K562 (cell line): ENCODE data around the gene CMTR2. TPM values are rescaled to one million over a fixed set of nuclear protein-coding genes. Genes with fewer than 3 reads are reported as not detected.

Source experiments
- ATAC-seq: fragments of 200-7000 bp; cut with Tn5 transposase; 3 replicates; pipeline ENCODE4 v1.9.1; 2020; ENCODE audit warnings: moderate library complexity
- BruUV-seq: library from RNA; stranded (reverse); fragments of 400-500 nt; replicated peaks from 2 replicates; lab custom pipeline; 2021; lab: Mats Ljungman, UMichigan
- CTCF ChIA-PET: fragments of 300-600 bp; formaldehyde crosslinking; extraction: SDS; loops from one replicate; lab custom pipeline; 2021; ENCODE audit warnings: low intra/inter-chr PET ratio; lab: Yijun Ruan, JAX
- POLR2A ChIA-PET: fragments of 300-600, 350-650 bp; sonication (Branson Sonifier 250); formaldehyde crosslinking; extraction: SDS; loops from one replicate; lab custom pipeline; 2021; ENCODE audit warnings: antibody characterized with exemption, inconsistent platforms; lab: Yijun Ruan, JAX
- DNase-seq, 4 experiments: peaks; one replicate each; pipeline versions ENCODE4 v3.0.0 to v3.0.0-alpha.2; 2011 to 2018; ENCODE audit warnings: low spot score in 3 of 4, mixed read lengths in 3 of 4; ENCODE audit errors: extremely low read depth in 1 of 4
- FAIRE-seq: peaks from 2 replicates; lab custom pipeline; 2011; peaks lifted over from hg19 to GRCh38; lab: Jason Lieb, UNC
- H2AFZ ChIP-seq: 2 replicates; pipeline ENCODE4 v1.6.0; 2011; ENCODE audit warnings: low read depth, low read length, control low read depth, inconsistent platforms
- H3K27ac ChIP-seq: fragments of 200-600 bp; 3 replicates; pipeline ENCODE4 v1.8.0; 2011; ENCODE audit warnings: low read depth, mild to moderate bottlenecking, control low read depth, inconsistent platforms, low read length, moderate library complexity, mixed read lengths; ENCODE audit errors: extremely low read depth
- H3K27me3 ChIP-seq, 2 experiments: fragments of 300-600 bp in 1 of 2; 2 replicates in 1 of 2; 3 replicates in 1 of 2; pipeline versions ENCODE4 v1.6.0 to v1.8.0; 2011; ENCODE audit warnings: inconsistent platforms in 2 of 2, low read length in 2 of 2, mild to moderate bottlenecking in 1 of 2, mixed read lengths in 1 of 2, moderate library complexity in 1 of 2; ENCODE audit not compliant: control insufficient read depth in 2 of 2, insufficient read depth in 2 of 2
- H3K36me3 ChIP-seq: fragments of 300-600 bp; 3 replicates; pipeline ENCODE4 v1.8.0; 2011; ENCODE audit warnings: mild to moderate bottlenecking, low read length, inconsistent platforms; ENCODE audit not compliant: control insufficient read depth, insufficient read depth
- H3K4me1 ChIP-seq, 2 experiments: fragments of 200-600 bp in 1 of 2; replicated peaks in 1 of 2; 2 replicates in 1 of 2; 3 replicates in 1 of 2; pipeline versions ENCODE4 v1.5.1 to v1.8.0; 2011; ENCODE audit warnings: inconsistent platforms in 2 of 2, low read length in 2 of 2, mild to moderate bottlenecking in 1 of 2, mixed read lengths in 1 of 2, moderate library complexity in 1 of 2; ENCODE audit not compliant: control insufficient read depth in 2 of 2, insufficient read depth in 2 of 2
- H3K4me2 ChIP-seq: 2 replicates; pipeline ENCODE4 v1.6.1; 2011; ENCODE audit warnings: low read length, control low read depth, inconsistent platforms, mixed read lengths; ENCODE audit not compliant: insufficient read depth
- H3K4me3 ChIP-seq: fragments of 200-600 bp; sonication (generic), shearing (Covaris generic); 2 replicates; pipeline ENCODE4 v1.5.1; 2016; ENCODE audit warnings: control low read depth, inconsistent platforms
- H3K79me2 ChIP-seq: fragments of 200-600 bp; 3 replicates; pipeline ENCODE4 v1.8.0; 2011; ENCODE audit warnings: low read length, inconsistent platforms; ENCODE audit not compliant: control insufficient read depth, insufficient read depth
- H3K9ac ChIP-seq, 2 experiments: 2 replicates each; pipeline versions ENCODE4 v1.6.0 to v1.6.1; 2011; ENCODE audit warnings: low read depth in 2 of 2, low read length in 2 of 2, control low read depth in 1 of 2, inconsistent platforms in 1 of 2, mild to moderate bottlenecking in 1 of 2, mixed read lengths in 1 of 2; ENCODE audit not compliant: insufficient read depth in 1 of 2
- H3K9me1 ChIP-seq: one replicate; pipeline ENCODE4 v1.6.0; 2011; ENCODE audit warnings: inconsistent platforms, mild to moderate bottlenecking, low read length, moderate library complexity; ENCODE audit not compliant: control insufficient read depth, insufficient read depth
- H3K9me3 ChIP-seq: replicated peaks from 2 replicates; pipeline ENCODE4 v1.5.1; 2011; ENCODE audit warnings: low read depth, low read length, inconsistent platforms; ENCODE audit not compliant: control insufficient read depth, insufficient read depth
- H4K20me1 ChIP-seq: replicated peaks from 2 replicates; pipeline ENCODE4 v1.6.1; 2011; ENCODE audit warnings: low read length, inconsistent platforms, mixed read lengths; ENCODE audit not compliant: control insufficient read depth, insufficient read depth
- HDAC6 ChIP-seq: IDR thresholded peaks from 2 replicates; pipeline ENCODE4 v1.6.1; 2012; ENCODE audit warnings: low read depth, mild to moderate bottlenecking, control low read depth, inconsistent platforms, low read length, moderate library complexity
- RBM34 ChIP-seq: fragments of 200-400 bp; formaldehyde crosslinking; IDR thresholded peaks from 2 replicates; pipeline ENCODE4 v1.6.1; 2018; ENCODE audit warnings: low read length, borderline replicate concordance; ENCODE audit not compliant: insufficient read depth
- XRCC3 ChIP-seq: fragments of 450-650 bp; IDR thresholded peaks from 2 replicates; pipeline ENCODE4 v1.6.1; 2017; ENCODE audit warnings: mild to moderate bottlenecking, moderate library complexity
- WGBS: fragments of 100-300 bp; shearing (Covaris generic); methylation state at CpG from one replicate; pipeline ENCODE4 v1.1.6; 2016; ENCODE audit warnings: low coverage, mixed read lengths; ENCODE audit not compliant: insufficient coverage; ENCODE audit errors: missing lambda C conversion rate; 5-methylcytosine and 5-hydroxymethylcytosine counted together
- in situ Hi-C: fragments of 300-500 bp; cut with MboI; formaldehyde crosslinking; loops from 4 replicates; pipeline ENCODE4 v1.15.0; 2018; ENCODE audit warnings: inconsistent platforms, mixed read lengths
- intact Hi-C: fragments of 100-400 bp; cut with micrococcal nuclease; formaldehyde crosslinking; loops from 2 replicates; pipeline ENCODE4 v1.14.2; 2022
- polyA plus RNA-seq, 8 experiments: library from polyadenylated mRNA; depleted of rRNA in 4 of 8; stranded (reverse) in 5 of 8; unstranded in 3 of 8; fragments of >200 nt; fragmentation: Nextera tagmentation in 2 of 8; fragmentation: Illumina TruSeq in 1 of 8; extraction: Ambion mirVana in 2 of 8; extraction: Trizol in 1 of 8; gene quantifications; 2 replicates each; pipeline versions ENCODE4 v1.2.1 to v1.2.3, GENCODE V29; 2011 to 2014; ENCODE audit warnings: inconsistent platforms in 1 of 8, missing spikeins in 1 of 8
- total RNA-seq, 7 experiments: library from RNA; depleted of rRNA in 6 of 7; stranded (reverse); fragments of >200 nt in 6 of 7; fragmentation: Illumina TruSeq in 2 of 7; extraction: Trizol in 2 of 7; gene quantifications; 2 replicates each; pipeline versions ENCODE4 v1.2.1 to v1.2.3, GENCODE V29; 2011 to 2021; ENCODE audit warnings: low replicate concordance in 1 of 7
- TF ChIP-seq, protein P1 (sequence below): IDR thresholded peaks from 2 replicates; pipeline ENCODE4 v1.6.1; 2011; ENCODE audit not compliant: insufficient read length; ENCODE audit errors: extremely low read depth
- TF ChIP-seq, protein P2 (sequence below): fragments of 250-450 bp; sonication (Bioruptor Pico); IDR thresholded peaks from 2 replicates; pipeline ENCODE4 v1.8.0; 2022; ENCODE audit warnings: inconsistent platforms, mild to moderate bottlenecking, moderate library complexity, borderline replicate concordance
- TF ChIP-seq, protein P3 (sequence below): fragments of 250-450 bp; sonication (Bioruptor Pico); IDR thresholded peaks from 2 replicates; pipeline ENCODE4 v1.5.0; 2022; ENCODE audit warnings: mild to moderate bottlenecking
- TF ChIP-seq, protein P4 (sequence below), 2 experiments: fragments of 450-650 bp; IDR thresholded peaks; 2 replicates each; pipeline ENCODE4 v1.6.1; 2018; ENCODE audit warnings: mild to moderate bottlenecking in 2 of 2, low read depth in 1 of 2; ENCODE audit not compliant: partially characterized antibody in 2 of 2

The CMTR2 gene
- total and polyA plus RNA-seq, 9 of the 15 experiments (the other 6 are each of a cell fraction or from before 2014, with no cell fraction given) = 4.6 to 24.8 (median 12.7) TPM

DNA sequence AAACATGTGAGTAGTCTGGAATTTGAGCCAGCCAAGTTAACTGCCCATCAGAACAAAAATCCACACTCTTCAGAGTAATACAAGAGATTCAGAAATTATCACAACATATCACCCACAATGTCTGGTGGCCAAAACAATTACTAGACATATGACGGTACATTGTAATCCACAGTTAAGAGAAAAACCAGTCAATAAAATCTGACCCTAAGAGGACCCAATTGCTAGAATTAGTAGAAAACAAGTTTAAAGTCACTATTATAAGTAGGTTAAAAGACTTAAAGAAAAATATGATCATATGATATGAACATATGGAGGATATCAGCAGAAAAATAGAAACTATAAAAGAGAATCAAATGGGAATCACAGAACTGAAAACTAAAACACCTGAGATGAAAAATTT is 15.8 kb downstream of the CMTR2 start:
- FAIRE-seq = no peak
- no peaks in the 10 kb centered on the region for H3K27me3 ChIP-seq
- H4K20me1 ChIP-seq = no peaks in the 10 kb centered on the region
- BruUV-seq = no TSS peak
- intact Hi-C loops = no loop called here
- 24% methylated on average over 1 of the region's 1 CpG for WGBS
- POLR2A ChIA-PET = no interaction called here
- H3K9me1 ChIP-seq = no peaks in the 10 kb centered on the region
- H3K36me3 ChIP-seq = no peaks in the 10 kb centered on the region
- TF ChIP-seq, protein P1, sequence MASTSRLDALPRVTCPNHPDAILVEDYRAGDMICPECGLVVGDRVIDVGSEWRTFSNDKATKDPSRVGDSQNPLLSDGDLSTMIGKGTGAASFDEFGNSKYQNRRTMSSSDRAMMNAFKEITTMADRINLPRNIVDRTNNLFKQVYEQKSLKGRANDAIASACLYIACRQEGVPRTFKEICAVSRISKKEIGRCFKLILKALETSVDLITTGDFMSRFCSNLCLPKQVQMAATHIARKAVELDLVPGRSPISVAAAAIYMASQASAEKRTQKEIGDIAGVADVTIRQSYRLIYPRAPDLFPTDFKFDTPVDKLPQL = no peak
- TF ChIP-seq, protein P2, sequence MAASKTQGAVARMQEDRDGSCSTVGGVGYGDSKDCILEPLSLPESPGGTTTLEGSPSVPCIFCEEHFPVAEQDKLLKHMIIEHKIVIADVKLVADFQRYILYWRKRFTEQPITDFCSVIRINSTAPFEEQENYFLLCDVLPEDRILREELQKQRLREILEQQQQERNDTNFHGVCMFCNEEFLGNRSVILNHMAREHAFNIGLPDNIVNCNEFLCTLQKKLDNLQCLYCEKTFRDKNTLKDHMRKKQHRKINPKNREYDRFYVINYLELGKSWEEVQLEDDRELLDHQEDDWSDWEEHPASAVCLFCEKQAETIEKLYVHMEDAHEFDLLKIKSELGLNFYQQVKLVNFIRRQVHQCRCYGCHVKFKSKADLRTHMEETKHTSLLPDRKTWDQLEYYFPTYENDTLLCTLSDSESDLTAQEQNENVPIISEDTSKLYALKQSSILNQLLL (CRISPR knock-in tag) = no peak
- TF ChIP-seq, protein P3, sequence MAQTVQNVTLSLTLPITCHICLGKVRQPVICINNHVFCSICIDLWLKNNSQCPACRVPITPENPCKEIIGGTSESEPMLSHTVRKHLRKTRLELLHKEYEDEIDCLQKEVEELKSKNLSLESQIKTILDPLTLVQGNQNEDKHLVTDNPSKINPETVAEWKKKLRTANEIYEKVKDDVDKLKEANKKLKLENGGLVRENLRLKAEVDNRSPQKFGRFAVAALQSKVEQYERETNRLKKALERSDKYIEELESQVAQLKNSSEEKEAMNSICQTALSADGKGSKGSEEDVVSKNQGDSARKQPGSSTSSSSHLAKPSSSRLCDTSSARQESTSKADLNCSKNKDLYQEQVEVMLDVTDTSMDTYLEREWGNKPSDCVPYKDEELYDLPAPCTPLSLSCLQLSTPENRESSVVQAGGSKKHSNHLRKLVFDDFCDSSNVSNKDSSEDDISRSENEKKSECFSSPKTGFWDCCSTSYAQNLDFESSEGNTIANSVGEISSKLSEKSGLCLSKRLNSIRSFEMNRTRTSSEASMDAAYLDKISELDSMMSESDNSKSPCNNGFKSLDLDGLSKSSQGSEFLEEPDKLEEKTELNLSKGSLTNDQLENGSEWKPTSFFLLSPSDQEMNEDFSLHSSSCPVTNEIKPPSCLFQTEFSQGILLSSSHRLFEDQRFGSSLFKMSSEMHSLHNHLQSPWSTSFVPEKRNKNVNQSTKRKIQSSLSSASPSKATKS (CRISPR knock-in tag) = no peak
- TF ChIP-seq HDAC6 = no peak
- TF ChIP-seq, protein P4, sequence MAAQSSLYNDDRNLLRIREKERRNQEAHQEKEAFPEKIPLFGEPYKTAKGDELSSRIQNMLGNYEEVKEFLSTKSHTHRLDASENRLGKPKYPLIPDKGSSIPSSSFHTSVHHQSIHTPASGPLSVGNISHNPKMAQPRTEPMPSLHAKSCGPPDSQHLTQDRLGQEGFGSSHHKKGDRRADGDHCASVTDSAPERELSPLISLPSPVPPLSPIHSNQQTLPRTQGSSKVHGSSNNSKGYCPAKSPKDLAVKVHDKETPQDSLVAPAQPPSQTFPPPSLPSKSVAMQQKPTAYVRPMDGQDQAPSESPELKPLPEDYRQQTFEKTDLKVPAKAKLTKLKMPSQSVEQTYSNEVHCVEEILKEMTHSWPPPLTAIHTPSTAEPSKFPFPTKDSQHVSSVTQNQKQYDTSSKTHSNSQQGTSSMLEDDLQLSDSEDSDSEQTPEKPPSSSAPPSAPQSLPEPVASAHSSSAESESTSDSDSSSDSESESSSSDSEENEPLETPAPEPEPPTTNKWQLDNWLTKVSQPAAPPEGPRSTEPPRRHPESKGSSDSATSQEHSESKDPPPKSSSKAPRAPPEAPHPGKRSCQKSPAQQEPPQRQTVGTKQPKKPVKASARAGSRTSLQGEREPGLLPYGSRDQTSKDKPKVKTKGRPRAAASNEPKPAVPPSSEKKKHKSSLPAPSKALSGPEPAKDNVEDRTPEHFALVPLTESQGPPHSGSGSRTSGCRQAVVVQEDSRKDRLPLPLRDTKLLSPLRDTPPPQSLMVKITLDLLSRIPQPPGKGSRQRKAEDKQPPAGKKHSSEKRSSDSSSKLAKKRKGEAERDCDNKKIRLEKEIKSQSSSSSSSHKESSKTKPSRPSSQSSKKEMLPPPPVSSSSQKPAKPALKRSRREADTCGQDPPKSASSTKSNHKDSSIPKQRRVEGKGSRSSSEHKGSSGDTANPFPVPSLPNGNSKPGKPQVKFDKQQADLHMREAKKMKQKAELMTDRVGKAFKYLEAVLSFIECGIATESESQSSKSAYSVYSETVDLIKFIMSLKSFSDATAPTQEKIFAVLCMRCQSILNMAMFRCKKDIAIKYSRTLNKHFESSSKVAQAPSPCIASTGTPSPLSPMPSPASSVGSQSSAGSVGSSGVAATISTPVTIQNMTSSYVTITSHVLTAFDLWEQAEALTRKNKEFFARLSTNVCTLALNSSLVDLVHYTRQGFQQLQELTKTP (IDR thresholded peaks at IDR 0.05; ENCODE audit: low read depth in 1 of 2, partially characterized antibody in 2 of 2) = peak in 1 of 2 experiments; percentile 82
- no peak for TF ChIP-seq XRCC3
- no peak for TF ChIP-seq RBM34
- TF ChIP-seq, all 486 proteins: peak for 1
- Histone ChIP-seq H3K4me2 (no peak overlapping the region), H3K4me3 (no peak overlapping the region), H3K4me1 (peaks cover 0 to 3% of the 10 kb centered on the region in 2 experiments; a peak in 2 of 5 replicates), H3K27ac (no peak overlapping the region), H3K79me2 (no peaks in the 10 kb centered on the region), H3K9ac (no peak overlapping the region), H2AFZ (no peak overlapping the region), H3K9me3 (no peaks in the 10 kb centered on the region)
- in situ Hi-C loops = no loop called here
- ATAC-seq (no peak), DNase-seq (no peak)
- CTCF ChIA-PET = no interaction called here
